H9 (cell line): ENCODE data around the gene MATN1. TPM values are rescaled to one million over a fixed set of nuclear protein-coding genes. Genes with fewer than 3 reads are reported as not detected.
A peak's percentile ranks its signal among the peaks of the same experiment; 100 is the strongest.

Experiments
- DNase-seq: peaks from one replicate; pipeline ENCODE4 v3.0.0-alpha.2; 2017
- H2AFZ ChIP-seq: one replicate; pipeline ENCODE4 v1.6.1; 2013; ENCODE audit warnings: mild to moderate bottlenecking, low read length, control low read depth, moderate library complexity
- H2AK5ac ChIP-seq: 2 replicates; pipeline ENCODE4 v1.6.1; 2013; ENCODE audit warnings: low read length, control low read depth, mixed read lengths; ENCODE audit not compliant: insufficient read length
- H2BK120ac ChIP-seq: one replicate; pipeline ENCODE4 v1.6.1; 2013; ENCODE audit warnings: low read depth, mild to moderate bottlenecking, low read length, control low read depth, inconsistent platforms; ENCODE audit not compliant: poor library complexity, severe bottlenecking
- H2BK12ac ChIP-seq: 2 replicates; pipeline ENCODE4 v1.6.1; 2013; ENCODE audit warnings: low read length, control low read depth, mixed read lengths, low read depth; ENCODE audit not compliant: insufficient read length
- H2BK15ac ChIP-seq: 2 replicates; pipeline ENCODE4 v1.6.1; 2013; ENCODE audit warnings: low read depth, low read length, control low read depth
- H2BK20ac ChIP-seq: one replicate; pipeline ENCODE4 v1.6.1; 2013; ENCODE audit warnings: low read depth, mild to moderate bottlenecking, low read length, control low read depth, inconsistent platforms; ENCODE audit not compliant: poor library complexity, severe bottlenecking
- H2BK5ac ChIP-seq: 2 replicates; pipeline ENCODE4 v1.6.1; 2013; ENCODE audit warnings: low read length, control low read depth, mixed read lengths; ENCODE audit not compliant: insufficient read length
- H3K14ac ChIP-seq: 2 replicates; pipeline ENCODE4 v1.6.1; 2013; ENCODE audit warnings: low read length, control low read depth; ENCODE audit not compliant: insufficient read depth
- H3K18ac ChIP-seq: 2 replicates; pipeline ENCODE4 v1.6.1; 2013; ENCODE audit warnings: low read depth, mild to moderate bottlenecking, mixed read lengths, low read length, control low read depth; ENCODE audit not compliant: insufficient read length
- H3K23ac ChIP-seq: 2 replicates; pipeline ENCODE4 v1.6.1; 2013; ENCODE audit warnings: low read length, control low read depth, mixed read lengths, low read depth; ENCODE audit not compliant: insufficient read length
- H3K23me2 ChIP-seq: 2 replicates; pipeline ENCODE4 v1.6.1; 2013; ENCODE audit warnings: low read depth, mild to moderate bottlenecking, mixed read lengths, low read length, control low read depth; ENCODE audit not compliant: insufficient read length, poor library complexity, severe bottlenecking
- H3K27ac ChIP-seq: 2 replicates; pipeline ENCODE4 v1.5.1; 2013; ENCODE audit warnings: low read length, control low read depth, mixed read lengths, low read depth; ENCODE audit not compliant: insufficient read length
- H3K27me3 ChIP-seq: 2 replicates; pipeline ENCODE4 v1.6.1; 2013; ENCODE audit warnings: low read length, control low read depth, inconsistent platforms; ENCODE audit not compliant: insufficient read depth
- H3K4ac ChIP-seq: 2 replicates; pipeline ENCODE4 v1.6.1; 2013; ENCODE audit warnings: low read depth, mild to moderate bottlenecking, control low read depth, inconsistent platforms, low read length, moderate library complexity
- H3K4me1 ChIP-seq: 2 replicates; pipeline ENCODE4 v1.6.1; 2013; ENCODE audit warnings: low read length, control low read depth, inconsistent platforms; ENCODE audit not compliant: insufficient read depth
- H3K4me2 ChIP-seq: 2 replicates; pipeline ENCODE4 v1.6.1; 2013; ENCODE audit warnings: low read length, control low read depth, mixed read lengths; ENCODE audit not compliant: insufficient read length, insufficient read depth
- H3K56ac ChIP-seq: 2 replicates; pipeline ENCODE4 v1.6.1; 2013; ENCODE audit warnings: low read depth, mild to moderate bottlenecking, mixed read lengths, low read length, control low read depth; ENCODE audit not compliant: insufficient read length
- H3K79me1 ChIP-seq: 2 replicates; pipeline ENCODE4 v1.6.1; 2013; ENCODE audit warnings: low read depth, mild to moderate bottlenecking, moderate library complexity, low read length, control low read depth, inconsistent platforms; ENCODE audit not compliant: insufficient read depth, poor library complexity, severe bottlenecking
- H3K79me2 ChIP-seq: 2 replicates; pipeline ENCODE4 v1.6.1; 2013; ENCODE audit warnings: low read length, control low read depth, inconsistent platforms; ENCODE audit not compliant: insufficient read depth
- H3K9ac ChIP-seq: 2 replicates; pipeline ENCODE4 v1.6.1; 2013; ENCODE audit warnings: low read length, control low read depth, mixed read lengths; ENCODE audit not compliant: insufficient read length; ENCODE audit errors: extremely low read depth
- H3K9me3 ChIP-seq: one replicate; pipeline ENCODE4 v1.6.1; 2013; ENCODE audit warnings: low read depth, low read length, inconsistent platforms; ENCODE audit not compliant: control insufficient read depth
- H3T11ph ChIP-seq: one replicate; pipeline ENCODE4 v1.6.1; 2013; ENCODE audit warnings: mild to moderate bottlenecking, low read length, control low read depth, inconsistent platforms
- H4K20me1 ChIP-seq: one replicate; pipeline ENCODE4 v1.6.1; 2013; ENCODE audit not compliant: control insufficient read depth, insufficient read length, insufficient read depth
- H4K5ac ChIP-seq: 2 replicates; pipeline ENCODE4 v1.6.1; 2013; ENCODE audit warnings: low read depth, mild to moderate bottlenecking, mixed read lengths, low read length, control low read depth; ENCODE audit not compliant: insufficient read length
- H4K8ac ChIP-seq: replicated peaks from 2 replicates; pipeline ENCODE4 v1.6.1; 2013; ENCODE audit warnings: low read length, control low read depth, mixed read lengths, low read depth; ENCODE audit not compliant: insufficient read length
- H4K91ac ChIP-seq: 2 replicates; pipeline ENCODE4 v1.6.1; 2013; ENCODE audit warnings: low read depth, mild to moderate bottlenecking, moderate library complexity, mixed read lengths, low read length, control low read depth; ENCODE audit not compliant: insufficient read length
- H3K27ac Mint-ChIP-seq, 3 experiments: 2 replicates in 2 of 3; 3 replicates in 1 of 3; pipeline ENCODE4 v1.8.0; 2020 to 2021; ENCODE audit warnings: mixed read lengths in 3 of 3, mild to moderate bottlenecking in 1 of 3, moderate library complexity in 1 of 3
- H3K27me3 Mint-ChIP-seq: 2 replicates; pipeline ENCODE4 v1.8.0; 2021; ENCODE audit warnings: low read depth, mild to moderate bottlenecking, moderate library complexity, mixed read lengths
- H3K36me3 Mint-ChIP-seq, 3 experiments: 2 replicates in 2 of 3; 3 replicates in 1 of 3; pipeline ENCODE4 v1.8.0; 2020 to 2021; ENCODE audit warnings: low read depth in 3 of 3, mixed read lengths in 3 of 3; ENCODE audit not compliant: insufficient read depth in 1 of 3
- H3K4me1 Mint-ChIP-seq, 2 experiments: 2 replicates each; pipeline ENCODE4 v1.8.0; 2020; ENCODE audit warnings: mixed read lengths in 2 of 2
- H3K4me3 Mint-ChIP-seq, 2 experiments: 2 replicates in 1 of 2; 3 replicates in 1 of 2; pipeline ENCODE4 v1.8.0; 2020 to 2021; ENCODE audit warnings: mild to moderate bottlenecking in 2 of 2, mixed read lengths in 2 of 2, moderate library complexity in 1 of 2
- H3K9me3 Mint-ChIP-seq, 2 experiments: 2 replicates in 1 of 2; 3 replicates in 1 of 2; pipeline ENCODE4 v1.8.0; 2020; ENCODE audit warnings: mild to moderate bottlenecking in 2 of 2, mixed read lengths in 2 of 2, moderate library complexity in 1 of 2
- WGBS: extraction: QIAGEN DNeasy Blood & Tissue Kit; methylation state at CpG from one replicate; pipeline ENCODE4 v1.1.7; 2013; ENCODE audit warnings: missing lambda C conversion rate, low lambda C conversion rate, mixed read lengths; ENCODE audit not compliant: insufficient read length; ENCODE audit errors: extremely low coverage; 5-methylcytosine and 5-hydroxymethylcytosine counted together
- total RNA-seq: library from RNA; stranded (reverse); gene quantifications from 2 replicates; pipeline ENCODE4 v1.2.1, GENCODE V29; 2021
- TF ChIP-seq, protein P1 (sequence below): fragments of 200-600 bp; sonication (generic); conservative IDR thresholded peaks from 3 replicates; pipeline ENCODE4 v1.8.0; 2021; ENCODE audit warnings: antibody characterized with exemption, mild to moderate bottlenecking

MATN1 gene
- total RNA-seq, 1 experiment from 2014 or later: not detected

DNA sequence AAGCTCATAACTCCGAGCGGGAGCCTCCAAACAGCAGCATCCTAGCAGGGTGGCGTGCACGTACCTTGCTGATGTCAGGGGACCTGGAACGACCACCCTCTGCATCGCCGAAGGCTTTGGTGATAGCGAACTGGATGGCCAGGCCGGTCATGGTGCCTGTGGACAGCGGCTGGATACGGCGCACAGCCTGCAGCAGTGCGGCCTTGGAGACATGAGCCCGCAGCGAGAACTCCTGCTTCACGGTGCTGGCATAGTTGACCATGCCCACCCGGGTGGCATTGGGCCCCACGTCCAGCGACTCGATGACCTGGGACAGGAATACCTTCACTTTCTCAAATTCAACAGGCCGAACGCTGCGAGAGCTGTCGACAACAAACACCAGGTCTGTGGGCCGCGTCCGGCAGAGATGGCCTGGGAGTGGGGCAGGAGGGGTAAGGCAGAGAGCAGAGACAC, 2.0 kb downstream of the MATN1 start:
- Histone ChIP-seq H3K23me2 (peaks cover 9% of the 10 kb centered on the region), H3K23ac (no peak overlapping the region), H4K5ac (no peak overlapping the region), H2BK12ac (no peak overlapping the region), H2AK5ac (no peak overlapping the region), H3K4me1 (no peaks in the 10 kb centered on the region), H4K91ac (no peak overlapping the region), H3K9ac (no peak overlapping the region), H3K4ac (no peak overlapping the region), H3K9me3 (no peaks in the 10 kb centered on the region), H3K27ac (no peak overlapping the region), H3K18ac (no peak overlapping the region), H4K20me1 (no peaks in the 10 kb centered on the region), H3T11ph (no peak overlapping the region), H3K56ac (no peak overlapping the region), H2BK5ac (no peak overlapping the region), H2AFZ (no peak overlapping the region), H2BK120ac (no peak overlapping the region), H3K14ac (no peak overlapping the region), H3K79me1 (no peaks in the 10 kb centered on the region), H3K27me3 (no peaks in the 10 kb centered on the region), H2BK15ac (no peak overlapping the region), H3K79me2 (no peaks in the 10 kb centered on the region), H4K8ac (no peak overlapping the region), H2BK20ac (no peak overlapping the region), H3K4me2 (no peak overlapping the region)
- TF ChIP-seq, protein P1, sequence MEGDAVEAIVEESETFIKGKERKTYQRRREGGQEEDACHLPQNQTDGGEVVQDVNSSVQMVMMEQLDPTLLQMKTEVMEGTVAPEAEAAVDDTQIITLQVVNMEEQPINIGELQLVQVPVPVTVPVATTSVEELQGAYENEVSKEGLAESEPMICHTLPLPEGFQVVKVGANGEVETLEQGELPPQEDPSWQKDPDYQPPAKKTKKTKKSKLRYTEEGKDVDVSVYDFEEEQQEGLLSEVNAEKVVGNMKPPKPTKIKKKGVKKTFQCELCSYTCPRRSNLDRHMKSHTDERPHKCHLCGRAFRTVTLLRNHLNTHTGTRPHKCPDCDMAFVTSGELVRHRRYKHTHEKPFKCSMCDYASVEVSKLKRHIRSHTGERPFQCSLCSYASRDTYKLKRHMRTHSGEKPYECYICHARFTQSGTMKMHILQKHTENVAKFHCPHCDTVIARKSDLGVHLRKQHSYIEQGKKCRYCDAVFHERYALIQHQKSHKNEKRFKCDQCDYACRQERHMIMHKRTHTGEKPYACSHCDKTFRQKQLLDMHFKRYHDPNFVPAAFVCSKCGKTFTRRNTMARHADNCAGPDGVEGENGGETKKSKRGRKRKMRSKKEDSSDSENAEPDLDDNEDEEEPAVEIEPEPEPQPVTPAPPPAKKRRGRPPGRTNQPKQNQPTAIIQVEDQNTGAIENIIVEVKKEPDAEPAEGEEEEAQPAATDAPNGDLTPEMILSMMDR: no peak
- H3K9me3 Mint-ChIP-seq: peaks cover 9 to 10% of the 10 kb centered on the region in 2 experiments
- H3K36me3 Mint-ChIP-seq: peaks cover 0 to 8% (median 5%) of the 10 kb centered on the region in 3 experiments; a peak in 3 of 7 replicates
- WGBS: no CpG with 5 or more reads among the region's 27 CpGs
- H3K4me1 Mint-ChIP-seq: peaks cover 4 to 11% of the 10 kb centered on the region in 2 experiments; a peak in 3 of 4 replicates
- H3K27me3 Mint-ChIP-seq: peaks cover 11% of the 10 kb centered on the region
- DNase-seq: no peak
- peak overlapping the region in 1 of 2 experiments; percentile 6; a peak in 1 of 5 replicates for H3K4me3 Mint-ChIP-seq
- peak overlapping the region in 1 of 3 experiments; percentile 46; a peak in 1 of 7 replicates for H3K27ac Mint-ChIP-seq
